Activated naive CD4-positive, alpha-beta T cell treated with Interleukin-2 at 50 U/mL for 16 hours (primary cell): ENCODE measurements around the gene SULT1C2.
"Not testable (repeated sequence)": the region's sequence is repeated elsewhere in the genome, so short reads cannot be mapped to it uniquely, and the experiment has no call there.

Experiments
- DNase-seq: peaks from one replicate; pipeline ENCODE4 v3.0.0-alpha.2; 2020

SULT1C2 gene

GRCh38 chr2:108288534-108289106 lies at the start of gene SULT1C2:
SULT1C2 (plus strand) TSS chr2:108288895; CDS start chr2:108293668, 4,773 bp downstream.
- no peak for DNase-seq

- DNase-seq, result no peak
These were observed 48.9 kb upstream of the SULT1C2 start, which contains the start of gene SULT1C3 for GRCh38 chr2:108239786-108240185. SULT1C3 (plus strand) TSS chr2:108239968; CDS start chr2:108247195, 7,227 bp downstream.

- DNase-seq, result no peak
These were observed 47.7 kb upstream of the SULT1C2 start for GRCh38 chr2:108240966-108241365.

- no peak for DNase-seq
These were observed 45.1 kb upstream of the SULT1C2 start for GRCh38 chr2:108243566-108243965.

GRCh38 chr2:108244667-108245414 lies 43.9 kb upstream of the SULT1C2 start:
- DNase-seq, result no peak

- no peak for DNase-seq
These were observed 35.6 kb upstream of the SULT1C2 start for GRCh38 chr2:108253106-108253505.

- DNase-seq, result no peak
These were observed 30.9 kb upstream of the SULT1C2 start for GRCh38 chr2:108257757-108258331.

- no peak for DNase-seq
These were observed 27.9 kb upstream of the SULT1C2 start for GRCh38 chr2:108260773-108261172.

- DNase-seq, result no peak
These were observed 26.7 kb upstream of the SULT1C2 start for GRCh38 chr2:108262036-108262435.

- DNase-seq, result no peak
These were observed 25.3 kb upstream of the SULT1C2 start for GRCh38 chr2:108263401-108263800.

GRCh38 chr2:108266218-108266617 lies 22.5 kb upstream of the SULT1C2 start:
- no peak for DNase-seq

- DNase-seq, result no peak
These were observed 21.6 kb upstream of the SULT1C2 start for GRCh38 chr2:108267101-108267500.

GRCh38 chr2:108268001-108268400 lies 20.7 kb upstream of the SULT1C2 start:
- DNase-seq, result no peak

GRCh38 chr2:108270346-108270745 lies 18.3 kb upstream of the SULT1C2 start:
- DNase-seq, result no peak

GRCh38 chr2:108270768-108271506 lies 17.8 kb upstream of the SULT1C2 start:
- no peak for DNase-seq

- no peak for DNase-seq
These were observed 16.9 kb upstream of the SULT1C2 start for GRCh38 chr2:108271691-108272253.

GRCh38 chr2:108278631-108279030 lies 10.1 kb upstream of the SULT1C2 start:
- no peak for DNase-seq

GRCh38 chr2:108279468-108279867 lies 9.2 kb upstream of the SULT1C2 start:
- no peak for DNase-seq

GRCh38 chr2:108280466-108280865 lies 8.2 kb upstream of the SULT1C2 start:
- DNase-seq, result no peak

GRCh38 chr2:108284566-108284965 lies 4.1 kb upstream of the SULT1C2 start:
- not testable (repeated sequence) for DNase-seq

GRCh38 chr2:108285616-108286015 lies 3.1 kb upstream of the SULT1C2 start:
- DNase-seq, result no peak

GRCh38 chr2:108287169-108287568 lies 1.5 kb upstream of the SULT1C2 start:
- no peak for DNase-seq

GRCh38 chr2:108293850-108294249 lies 5.2 kb downstream of the SULT1C2 start:
- no peak for DNase-seq
